Neural cell (in vitro differentiated cells): Measurements from ENCODE around the gene KIF16B.

Source experiments
- CTCF ChIP-seq: fragments of 450-650 bp; IDR thresholded peaks from 2 replicates; pipeline ENCODE4 v1.5.1; 2014; ENCODE audit warnings: antibody characterized with exemption, mild to moderate bottlenecking, moderate library complexity; ENCODE audit not compliant: poor library complexity, severe bottlenecking
- EP300 ChIP-seq: fragments of 450-650 bp; conservative IDR thresholded peaks from 2 replicates; pipeline ENCODE4 v1.6.1; 2014; ENCODE audit warnings: antibody characterized with exemption, mild to moderate bottlenecking, moderate library complexity; ENCODE audit not compliant: poor library complexity, severe bottlenecking
- EZH2 ChIP-seq: fragments of 200-600, 300-800 bp; shearing (Covaris generic), sonication (generic); IDR thresholded peaks from 2 replicates; pipeline ENCODE4 v1.6.1; 2014; ENCODE audit warnings: antibody characterized with exemption, low read length, borderline replicate concordance, mild to moderate bottlenecking; ENCODE audit not compliant: insufficient read depth, poor library complexity, severe bottlenecking
- POLR2AphosphoS5 ChIP-seq: IDR thresholded peaks from 2 replicates; pipeline ENCODE4 v1.6.1; 2012
- RAD21 ChIP-seq: fragments of 450-650 bp; conservative IDR thresholded peaks from 2 replicates; pipeline ENCODE4 v1.6.1; 2014; ENCODE audit warnings: antibody characterized with exemption, mild to moderate bottlenecking, moderate library complexity
- TAF1 ChIP-seq: IDR thresholded peaks from 2 replicates; pipeline ENCODE4 v1.6.1; 2012; ENCODE audit warnings: low read depth
- TF ChIP-seq, protein P1 (sequence below): IDR thresholded peaks from 2 replicates; pipeline ENCODE4 v1.6.1; 2012; ENCODE audit warnings: borderline replicate concordance

DNA sequence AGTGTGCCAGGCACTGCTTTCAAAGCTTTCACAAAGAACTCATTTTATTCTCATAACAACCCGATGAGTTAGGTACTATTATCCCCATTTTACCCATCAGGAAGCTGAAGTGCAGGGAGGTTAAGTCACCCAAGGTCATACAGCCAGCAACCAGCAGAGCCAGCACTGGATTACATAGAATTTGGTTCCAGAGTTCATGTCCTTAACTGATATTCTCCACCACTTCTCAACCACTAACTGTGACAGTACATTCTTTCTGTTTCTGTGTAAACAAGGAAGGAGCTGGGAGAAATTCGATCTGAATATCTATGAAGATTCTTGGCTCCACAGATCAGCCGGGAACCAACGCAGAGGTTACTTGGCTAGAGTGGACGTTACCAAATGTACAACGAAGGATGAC is 98.0 kb downstream of the KIF16B start:
- no peak for TF ChIP-seq CTCF
- TF ChIP-seq, protein P1, sequence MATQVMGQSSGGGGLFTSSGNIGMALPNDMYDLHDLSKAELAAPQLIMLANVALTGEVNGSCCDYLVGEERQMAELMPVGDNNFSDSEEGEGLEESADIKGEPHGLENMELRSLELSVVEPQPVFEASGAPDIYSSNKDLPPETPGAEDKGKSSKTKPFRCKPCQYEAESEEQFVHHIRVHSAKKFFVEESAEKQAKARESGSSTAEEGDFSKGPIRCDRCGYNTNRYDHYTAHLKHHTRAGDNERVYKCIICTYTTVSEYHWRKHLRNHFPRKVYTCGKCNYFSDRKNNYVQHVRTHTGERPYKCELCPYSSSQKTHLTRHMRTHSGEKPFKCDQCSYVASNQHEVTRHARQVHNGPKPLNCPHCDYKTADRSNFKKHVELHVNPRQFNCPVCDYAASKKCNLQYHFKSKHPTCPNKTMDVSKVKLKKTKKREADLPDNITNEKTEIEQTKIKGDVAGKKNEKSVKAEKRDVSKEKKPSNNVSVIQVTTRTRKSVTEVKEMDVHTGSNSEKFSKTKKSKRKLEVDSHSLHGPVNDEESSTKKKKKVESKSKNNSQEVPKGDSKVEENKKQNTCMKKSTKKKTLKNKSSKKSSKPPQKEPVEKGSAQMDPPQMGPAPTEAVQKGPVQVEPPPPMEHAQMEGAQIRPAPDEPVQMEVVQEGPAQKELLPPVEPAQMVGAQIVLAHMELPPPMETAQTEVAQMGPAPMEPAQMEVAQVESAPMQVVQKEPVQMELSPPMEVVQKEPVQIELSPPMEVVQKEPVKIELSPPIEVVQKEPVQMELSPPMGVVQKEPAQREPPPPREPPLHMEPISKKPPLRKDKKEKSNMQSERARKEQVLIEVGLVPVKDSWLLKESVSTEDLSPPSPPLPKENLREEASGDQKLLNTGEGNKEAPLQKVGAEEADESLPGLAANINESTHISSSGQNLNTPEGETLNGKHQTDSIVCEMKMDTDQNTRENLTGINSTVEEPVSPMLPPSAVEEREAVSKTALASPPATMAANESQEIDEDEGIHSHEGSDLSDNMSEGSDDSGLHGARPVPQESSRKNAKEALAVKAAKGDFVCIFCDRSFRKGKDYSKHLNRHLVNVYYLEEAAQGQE: no peak
- no peak for TF ChIP-seq EZH2
- TF ChIP-seq POLR2AphosphoS5: no peak
- no peak for TF ChIP-seq TAF1
- TF ChIP-seq RAD21: no peak
- no peak for TF ChIP-seq EP300
